GM21447 (cell line): ENCODE results near the gene PRKAR1B.

ENCODE experiments used
- ATAC-seq: cut with Tn5 transposase; IDR thresholded peaks from one replicate; pipeline ENCODE4 v1.9.1; 2021; ENCODE audit not compliant: unreplicated experiment

Gene PRKAR1B

GRCh38 chr7:527723-528122 lies 199.4 kb downstream of the PRKAR1B start:
- ATAC-seq = no peak

- no peak for ATAC-seq
Measured at GRCh38 chr7:526460-527034, 200.5 kb downstream of the PRKAR1B start.

GRCh38 chr7:525740-526139 lies 201.3 kb downstream of the PRKAR1B start:
- ATAC-seq = no peak

- no peak for ATAC-seq
Measured at GRCh38 chr7:524800-525199, 202.3 kb downstream of the PRKAR1B start.

GRCh38 chr7:523347-524336 lies 203.4 kb downstream of the PRKAR1B start:
- no peak for ATAC-seq

GRCh38 chr7:522951-523314 lies 204.1 kb downstream of the PRKAR1B start:
- ATAC-seq = no peak

GRCh38 chr7:522071-522950 lies 204.8 kb downstream of the PRKAR1B start:
- peak; percentile 58 for ATAC-seq

- ATAC-seq = no peak
Measured at GRCh38 chr7:521221-522070, 205.6 kb downstream of the PRKAR1B start.

- ATAC-seq = no peak
Measured at GRCh38 chr7:520503-521161, 206.4 kb downstream of the PRKAR1B start.

- no peak for ATAC-seq
Measured at GRCh38 chr7:519484-520390, 207.3 kb downstream of the PRKAR1B start, which contains the start of gene PDGFA. Gene PDGFA, minus strand, starts transcription at chr7:519846. Its CDS starts 845 bp downstream, at chr7:519001.

GRCh38 chr7:518630-519483 lies 208.2 kb downstream of the PRKAR1B start:
- ATAC-seq = no peak

- no peak for ATAC-seq
Measured at GRCh38 chr7:517774-518629, 209.1 kb downstream of the PRKAR1B start.

GRCh38 chr7:516606-517456 lies 210.2 kb downstream of the PRKAR1B start:
- ATAC-seq = no peak

GRCh38 chr7:516216-516605 lies 210.9 kb downstream of the PRKAR1B start:
- ATAC-seq = no peak

GRCh38 chr7:515628-516027 lies 211.5 kb downstream of the PRKAR1B start:
- ATAC-seq = no peak
